Panc1 (cell line): ENCODE measurements around the gene LRRK1. TPM values are rescaled to one million over a fixed set of nuclear protein-coding genes. Genes with fewer than 3 reads are reported as not detected.
A peak's percentile ranks its signal among the peaks of the same experiment; 100 is the strongest.

Experiments
- ATAC-seq: fragments of 200-7000 bp; cut with Tn5 transposase; 2 replicates; pipeline ENCODE4 v1.9.1; 2020; ENCODE audit warnings: mild to moderate bottlenecking, moderate library complexity
- BruUV-seq: library from RNA; stranded (reverse); fragments of 400-500 nt; replicated peaks from 2 replicates; lab custom pipeline; 2021; lab: Mats Ljungman, UMichigan
- CTCF ChIA-PET: fragments of 300-600 bp; sonication (Branson Sonifier 250); formaldehyde crosslinking; loops from one replicate; lab custom pipeline; 2022; ENCODE audit warnings: antibody characterized with exemption; lab: Charles Lee
- POLR2A ChIA-PET: fragments of 300-600 bp; sonication (Branson Sonifier 250); formaldehyde crosslinking; loops from one replicate; lab custom pipeline; 2022; ENCODE audit warnings: antibody characterized with exemption; lab: Charles Lee
- DNase-seq: peaks from one replicate; pipeline ENCODE4 v3.0.0-alpha.2; 2010; ENCODE audit warnings: low read depth, low spot score
- H3K27ac ChIP-seq: 2 replicates; pipeline ENCODE4 v1.5.1; 2011; ENCODE audit warnings: mild to moderate bottlenecking, low read length, inconsistent platforms
- H3K27me3 ChIP-seq: fragments of 200-500 bp; sonication (Bioruptor generic); 2 replicates; pipeline ENCODE4 v1.6.0; 2014; ENCODE audit warnings: low read length, inconsistent platforms; ENCODE audit not compliant: control insufficient read depth, insufficient read depth
- H3K36me3 ChIP-seq: fragments of 200-500 bp; sonication (Bioruptor generic); 2 replicates; pipeline ENCODE4 v1.5.1; 2014; ENCODE audit warnings: inconsistent platforms, mild to moderate bottlenecking, low read length, moderate library complexity; ENCODE audit not compliant: control insufficient read depth, insufficient read depth
- H3K4me1 ChIP-seq: 2 replicates; pipeline ENCODE4 v1.5.1; 2011; ENCODE audit warnings: inconsistent platforms, mild to moderate bottlenecking, low read length, moderate library complexity; ENCODE audit not compliant: control insufficient read depth, insufficient read depth
- H3K4me3 ChIP-seq, 2 experiments: 2 replicates each; pipeline ENCODE4 v1.5.1; 2011 to 2012; ENCODE audit warnings: low read depth in 2 of 2, low read length in 2 of 2, mild to moderate bottlenecking in 2 of 2, inconsistent platforms in 1 of 2, moderate library complexity in 1 of 2
- H3K9me3 ChIP-seq: fragments of 200-500 bp; sonication (Bioruptor generic); 2 replicates; pipeline ENCODE4 v1.5.1; 2014; ENCODE audit warnings: low read depth, mild to moderate bottlenecking, inconsistent platforms, low read length, moderate library complexity; ENCODE audit not compliant: control insufficient read depth, insufficient read depth
- POLR2AphosphoS5 ChIP-seq: IDR thresholded peaks from 2 replicates; pipeline ENCODE4 v1.6.1; 2012; ENCODE audit warnings: mild to moderate bottlenecking, low read depth, low read length, moderate library complexity
- SIN3A ChIP-seq: IDR thresholded peaks from 2 replicates; pipeline ENCODE4 v1.6.1; 2012; ENCODE audit warnings: low read depth, mild to moderate bottlenecking, low read length, moderate library complexity, borderline replicate concordance; ENCODE audit not compliant: insufficient read depth
- TCF7L2 ChIP-seq: IDR thresholded peaks from 2 replicates; pipeline ENCODE4 v1.6.1; 2011; ENCODE audit warnings: mild to moderate bottlenecking, low read depth, low read length, inconsistent platforms
- in situ Hi-C: cut with HindIII; loops from 2 replicates; pipeline ENCODE4 v1.10.0; 2016; ENCODE audit warnings: low sequenced_read_pairs, low pct_unique_long_range_greater_than_20kb
- intact Hi-C: fragments of 100-400 bp; cut with micrococcal nuclease; formaldehyde crosslinking; loops from one replicate; pipeline ENCODE4 v1.10.0; 2022; ENCODE audit not compliant: unreplicated experiment
- total RNA-seq: library from RNA; stranded (reverse); gene quantifications from one replicate; pipeline ENCODE4 v1.2.1, GENCODE V29; 2021; ENCODE audit not compliant: unreplicated experiment
- TF ChIP-seq, protein P1 (sequence below): fragments of 450-650 bp; IDR thresholded peaks from 2 replicates; pipeline ENCODE4 v1.5.1; 2017; ENCODE audit warnings: mild to moderate bottlenecking
- TF ChIP-seq, protein P2 (sequence below), 2 experiments: IDR thresholded peaks; 2 replicates each; pipeline ENCODE4 v1.6.1; 2011 to 2012; ENCODE audit warnings: low read depth in 2 of 2, control low read depth in 1 of 2, low read length in 1 of 2, mild to moderate bottlenecking in 1 of 2, moderate library complexity in 1 of 2; ENCODE audit not compliant: insufficient read depth in 1 of 2

LRRK1 gene
- total RNA-seq, 1 experiment from 2014 or later, result 88.0 TPM

DNA sequence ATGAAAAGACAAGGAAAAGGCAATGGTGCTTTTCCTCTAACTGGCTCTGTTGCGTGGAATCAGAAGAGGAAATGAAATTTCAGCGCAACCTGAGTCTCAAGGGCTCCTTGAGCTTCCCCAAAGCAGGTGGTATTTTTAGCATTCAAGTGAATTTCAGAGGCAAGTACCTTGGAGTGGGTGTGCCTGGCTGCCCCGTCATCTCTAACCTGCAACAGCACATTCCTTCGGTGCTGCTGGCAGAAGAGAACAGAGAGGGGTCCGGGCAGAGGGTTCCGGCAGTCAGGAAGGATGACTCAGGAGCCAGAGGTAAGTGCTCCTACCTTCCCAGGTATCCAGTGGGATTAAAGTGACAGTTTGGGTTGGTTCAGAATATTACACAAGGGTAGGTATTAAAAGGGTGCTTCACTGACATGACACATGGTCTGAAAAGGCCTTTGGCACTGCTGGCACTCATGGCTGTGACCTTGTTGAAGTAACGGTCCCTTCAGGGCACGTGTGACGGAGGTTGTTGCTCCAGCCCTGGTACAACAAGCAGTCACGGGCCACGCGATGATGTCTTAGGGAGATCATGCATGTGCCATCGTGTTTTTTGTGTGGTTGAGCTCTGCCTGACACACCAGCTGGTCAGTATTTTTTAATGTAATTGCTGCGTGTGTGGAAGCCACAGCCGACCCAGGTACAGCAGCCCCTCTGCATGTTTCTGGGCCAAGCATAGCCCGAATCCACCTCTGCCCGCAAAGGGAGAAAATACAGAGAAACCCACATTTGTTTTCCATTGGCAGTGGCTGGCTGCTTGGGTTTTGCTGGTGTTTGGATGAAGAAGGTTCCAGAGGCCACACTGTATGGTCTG is 75.7 kb downstream of the LRRK1 start:
- no peak for ATAC-seq
- intact Hi-C loops, result no loop called here
- in situ Hi-C loops, result no loop called here

DNA sequence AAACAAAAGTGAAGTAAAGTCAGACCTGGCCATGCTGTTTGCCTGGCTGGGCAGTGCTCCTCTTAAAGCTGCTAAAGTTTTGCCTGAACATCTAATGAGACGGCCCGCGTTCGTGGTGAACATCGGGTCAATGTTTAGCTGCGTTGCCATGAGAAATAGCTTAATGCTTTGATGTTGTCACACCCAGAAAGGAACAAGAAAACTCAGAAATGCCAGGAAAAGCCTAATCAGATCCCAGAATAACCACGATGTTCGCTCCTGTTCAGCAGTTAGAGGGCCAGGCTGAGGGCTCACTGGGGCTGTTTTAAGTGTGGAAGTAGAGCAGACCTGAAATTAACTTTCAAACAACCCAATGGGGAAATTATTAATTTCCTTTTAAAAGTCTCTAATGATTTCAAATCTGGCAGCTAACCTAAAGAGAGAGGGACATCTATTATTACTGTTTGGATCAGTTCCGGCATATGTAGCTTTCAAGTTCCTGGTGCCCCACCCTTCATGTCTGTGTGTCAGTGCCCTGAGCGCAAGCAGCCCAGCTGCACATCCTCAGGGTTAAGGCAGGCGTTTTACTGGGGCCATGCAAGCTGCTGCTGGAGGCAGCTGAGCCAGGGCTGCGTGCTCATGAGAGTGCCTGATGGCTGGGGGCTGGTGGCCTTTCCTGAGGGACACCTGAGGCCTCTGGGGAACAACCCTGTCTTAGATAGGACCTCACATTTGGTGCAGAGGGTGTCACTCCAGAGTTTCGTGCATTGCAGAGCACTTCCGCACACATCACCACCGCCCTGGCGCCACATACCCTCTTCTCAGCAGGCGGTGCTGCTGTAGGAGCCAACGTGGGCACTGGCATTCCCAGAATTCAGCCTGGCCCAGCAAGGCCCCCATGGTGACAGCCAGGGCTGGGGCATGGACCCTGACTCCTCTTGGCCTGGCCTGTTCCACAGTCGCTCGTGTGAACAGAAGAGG is 76.6 kb downstream of the LRRK1 start:
- TF ChIP-seq, protein P1, sequence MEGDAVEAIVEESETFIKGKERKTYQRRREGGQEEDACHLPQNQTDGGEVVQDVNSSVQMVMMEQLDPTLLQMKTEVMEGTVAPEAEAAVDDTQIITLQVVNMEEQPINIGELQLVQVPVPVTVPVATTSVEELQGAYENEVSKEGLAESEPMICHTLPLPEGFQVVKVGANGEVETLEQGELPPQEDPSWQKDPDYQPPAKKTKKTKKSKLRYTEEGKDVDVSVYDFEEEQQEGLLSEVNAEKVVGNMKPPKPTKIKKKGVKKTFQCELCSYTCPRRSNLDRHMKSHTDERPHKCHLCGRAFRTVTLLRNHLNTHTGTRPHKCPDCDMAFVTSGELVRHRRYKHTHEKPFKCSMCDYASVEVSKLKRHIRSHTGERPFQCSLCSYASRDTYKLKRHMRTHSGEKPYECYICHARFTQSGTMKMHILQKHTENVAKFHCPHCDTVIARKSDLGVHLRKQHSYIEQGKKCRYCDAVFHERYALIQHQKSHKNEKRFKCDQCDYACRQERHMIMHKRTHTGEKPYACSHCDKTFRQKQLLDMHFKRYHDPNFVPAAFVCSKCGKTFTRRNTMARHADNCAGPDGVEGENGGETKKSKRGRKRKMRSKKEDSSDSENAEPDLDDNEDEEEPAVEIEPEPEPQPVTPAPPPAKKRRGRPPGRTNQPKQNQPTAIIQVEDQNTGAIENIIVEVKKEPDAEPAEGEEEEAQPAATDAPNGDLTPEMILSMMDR, result no peak
- TF ChIP-seq POLR2AphosphoS5 (no peak), SIN3A (no peak), TCF7L2 (no peak)
- TF ChIP-seq, protein P2, sequence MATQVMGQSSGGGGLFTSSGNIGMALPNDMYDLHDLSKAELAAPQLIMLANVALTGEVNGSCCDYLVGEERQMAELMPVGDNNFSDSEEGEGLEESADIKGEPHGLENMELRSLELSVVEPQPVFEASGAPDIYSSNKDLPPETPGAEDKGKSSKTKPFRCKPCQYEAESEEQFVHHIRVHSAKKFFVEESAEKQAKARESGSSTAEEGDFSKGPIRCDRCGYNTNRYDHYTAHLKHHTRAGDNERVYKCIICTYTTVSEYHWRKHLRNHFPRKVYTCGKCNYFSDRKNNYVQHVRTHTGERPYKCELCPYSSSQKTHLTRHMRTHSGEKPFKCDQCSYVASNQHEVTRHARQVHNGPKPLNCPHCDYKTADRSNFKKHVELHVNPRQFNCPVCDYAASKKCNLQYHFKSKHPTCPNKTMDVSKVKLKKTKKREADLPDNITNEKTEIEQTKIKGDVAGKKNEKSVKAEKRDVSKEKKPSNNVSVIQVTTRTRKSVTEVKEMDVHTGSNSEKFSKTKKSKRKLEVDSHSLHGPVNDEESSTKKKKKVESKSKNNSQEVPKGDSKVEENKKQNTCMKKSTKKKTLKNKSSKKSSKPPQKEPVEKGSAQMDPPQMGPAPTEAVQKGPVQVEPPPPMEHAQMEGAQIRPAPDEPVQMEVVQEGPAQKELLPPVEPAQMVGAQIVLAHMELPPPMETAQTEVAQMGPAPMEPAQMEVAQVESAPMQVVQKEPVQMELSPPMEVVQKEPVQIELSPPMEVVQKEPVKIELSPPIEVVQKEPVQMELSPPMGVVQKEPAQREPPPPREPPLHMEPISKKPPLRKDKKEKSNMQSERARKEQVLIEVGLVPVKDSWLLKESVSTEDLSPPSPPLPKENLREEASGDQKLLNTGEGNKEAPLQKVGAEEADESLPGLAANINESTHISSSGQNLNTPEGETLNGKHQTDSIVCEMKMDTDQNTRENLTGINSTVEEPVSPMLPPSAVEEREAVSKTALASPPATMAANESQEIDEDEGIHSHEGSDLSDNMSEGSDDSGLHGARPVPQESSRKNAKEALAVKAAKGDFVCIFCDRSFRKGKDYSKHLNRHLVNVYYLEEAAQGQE (IDR thresholded peaks at IDR 0.05; ENCODE audit: insufficient read depth in 1 of 2, low read depth in 2 of 2, low read length in 1 of 2), result no peak
- POLR2A ChIA-PET, result interaction anchor here (0.8 kb wide), 1 partner anchor 642 kb away, joined by 3 read pairs; no protein-coding TSS in a partner anchor

More for the DNA sequence above, 75.7 kb downstream of the LRRK1 start:
- TF ChIP-seq, protein P2 (IDR thresholded peaks at IDR 0.05; ENCODE audit: insufficient read depth in 1 of 2, low read depth in 2 of 2, low read length in 1 of 2), result no peak
- TF ChIP-seq TCF7L2 (no peak), SIN3A (no peak), POLR2AphosphoS5 (no peak)
- TF ChIP-seq, protein P1, result no peak
- Histone ChIP-seq H3K4me3 (no peak overlapping the region), H3K4me1 (peaks cover 37% of the 10 kb centered on the region), H3K9me3 (no peaks in the 10 kb centered on the region), H3K36me3 (peaks cover 5% of the 10 kb centered on the region), H3K27ac (peak overlapping the region; percentile 91), H3K27me3 (no peaks in the 10 kb centered on the region)
- BruUV-seq, result no TSS peak
- POLR2A ChIA-PET, result interaction anchor here (0.8 kb wide), 1 partner anchor 641 kb away, joined by 3 read pairs; no protein-coding TSS in a partner anchor
- CTCF ChIA-PET, result no interaction called here
- DNase-seq, result no peak

More for the DNA sequence above, 76.6 kb downstream of the LRRK1 start:
- Histone ChIP-seq H3K27me3 (no peaks in the 10 kb centered on the region), H3K36me3 (peaks cover 5% of the 10 kb centered on the region), H3K9me3 (no peaks in the 10 kb centered on the region), H3K27ac (peak overlapping the region; percentile 91), H3K4me1 (peaks cover 35% of the 10 kb centered on the region), H3K4me3 (no peak overlapping the region)
- ATAC-seq, result peak; percentile 27; the same call in 1 of the 2 replicates
- no peak for DNase-seq
- in situ Hi-C loops, result no loop called here
- intact Hi-C loops, result no loop called here
- no TSS peak for BruUV-seq
- CTCF ChIA-PET, result no interaction called here
